Measurements from ENCODE around the gene LRRC40.

DNA sequence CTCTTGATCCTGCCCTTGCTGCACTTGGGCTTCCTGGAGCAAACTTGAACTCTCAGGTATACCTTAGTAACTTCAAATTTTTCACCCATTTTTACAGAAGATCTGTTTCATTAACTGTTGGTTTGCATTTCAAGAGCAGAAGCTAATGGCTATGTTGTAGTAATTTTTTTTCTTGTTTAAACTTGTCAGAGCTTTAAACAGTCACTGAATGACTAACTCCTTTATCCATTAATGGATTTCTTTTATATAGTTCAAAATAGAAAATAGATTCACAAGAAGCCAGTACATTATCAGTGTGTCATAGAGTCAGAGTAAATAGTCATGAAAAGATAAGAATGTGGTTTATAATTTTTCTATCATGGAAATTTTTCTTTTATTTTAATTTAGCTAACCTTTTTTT, 29.4 kb upstream of the LRRC40 start:
- TF ChIP-seq, protein P1, sequence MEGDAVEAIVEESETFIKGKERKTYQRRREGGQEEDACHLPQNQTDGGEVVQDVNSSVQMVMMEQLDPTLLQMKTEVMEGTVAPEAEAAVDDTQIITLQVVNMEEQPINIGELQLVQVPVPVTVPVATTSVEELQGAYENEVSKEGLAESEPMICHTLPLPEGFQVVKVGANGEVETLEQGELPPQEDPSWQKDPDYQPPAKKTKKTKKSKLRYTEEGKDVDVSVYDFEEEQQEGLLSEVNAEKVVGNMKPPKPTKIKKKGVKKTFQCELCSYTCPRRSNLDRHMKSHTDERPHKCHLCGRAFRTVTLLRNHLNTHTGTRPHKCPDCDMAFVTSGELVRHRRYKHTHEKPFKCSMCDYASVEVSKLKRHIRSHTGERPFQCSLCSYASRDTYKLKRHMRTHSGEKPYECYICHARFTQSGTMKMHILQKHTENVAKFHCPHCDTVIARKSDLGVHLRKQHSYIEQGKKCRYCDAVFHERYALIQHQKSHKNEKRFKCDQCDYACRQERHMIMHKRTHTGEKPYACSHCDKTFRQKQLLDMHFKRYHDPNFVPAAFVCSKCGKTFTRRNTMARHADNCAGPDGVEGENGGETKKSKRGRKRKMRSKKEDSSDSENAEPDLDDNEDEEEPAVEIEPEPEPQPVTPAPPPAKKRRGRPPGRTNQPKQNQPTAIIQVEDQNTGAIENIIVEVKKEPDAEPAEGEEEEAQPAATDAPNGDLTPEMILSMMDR (IDR thresholded peaks at IDR 0.05; ENCODE audit: insufficient read depth, low read length): no peak
- TF ChIP-seq POLR2AphosphoS5 (IDR thresholded peaks at IDR 0.05; ENCODE audit: low read depth) (no peak), SPI1 (IDR thresholded peaks at IDR 0.05; ENCODE audit: borderline replicate concordance, low read depth) (no peak), GABPA (IDR thresholded peaks at IDR 0.05; ENCODE audit: low read depth) (no peak)

Measured in HL-60 (cell line).